CD14-positive monocyte (primary cell): ENCODE data around the gene ARHGAP10. TPM values are rescaled to one million over a fixed set of nuclear protein-coding genes. Genes with fewer than 3 reads are reported as not detected.

Experiments used
- DNase-seq, 3 donors: peaks; one replicate each; pipeline ENCODE4 v3.0.0-alpha.2; 2011 to 2022
- H2AFZ ChIP-seq: 2 replicates; pipeline ENCODE4 v1.6.0; 2012; ENCODE audit warnings: mild to moderate bottlenecking, low read depth, low read length, inconsistent platforms; ENCODE audit not compliant: insufficient read depth, poor library complexity, severe bottlenecking
- H3K27ac ChIP-seq, 2 donors: 1 replicate in 1 of 2; 2 replicates in 1 of 2; pipeline ENCODE4 v1.5.1; 2012 to 2013; ENCODE audit warnings: low read length in 2 of 2, control low read depth in 1 of 2, inconsistent platforms in 1 of 2, low read depth in 1 of 2, mild to moderate bottlenecking in 1 of 2
- H3K27me3 ChIP-seq, 2 donors: one replicate each; pipeline versions ENCODE4 v1.6.0 to v1.6.1; 2011 to 2013; ENCODE audit warnings: low read length in 2 of 2; ENCODE audit not compliant: control insufficient read depth in 2 of 2, insufficient read depth in 2 of 2
- H3K36me3 ChIP-seq, 2 donors: replicated peaks in 1 of 2; 1 replicate in 1 of 2; 2 replicates in 1 of 2; pipeline versions ENCODE4 v1.5.1 to v1.6.1; 2012 to 2013; ENCODE audit warnings: low read length in 2 of 2, control low read depth in 1 of 2, inconsistent platforms in 1 of 2, mild to moderate bottlenecking in 1 of 2; ENCODE audit not compliant: insufficient read depth in 2 of 2, control insufficient read depth in 1 of 2
- H3K4me1 ChIP-seq, 2 donors: 1 replicate in 1 of 2; 2 replicates in 1 of 2; pipeline versions ENCODE4 v1.5.1 to v1.6.1; 2012 to 2013; ENCODE audit warnings: low read length in 2 of 2, control low read depth in 1 of 2, inconsistent platforms in 1 of 2, mild to moderate bottlenecking in 1 of 2, moderate library complexity in 1 of 2; ENCODE audit not compliant: insufficient read depth in 2 of 2, control insufficient read depth in 1 of 2
- H3K4me2 ChIP-seq: replicated peaks from 2 replicates; pipeline ENCODE3; 2012; ENCODE audit warnings: low read length, moderate library complexity, mild to moderate bottlenecking; ENCODE audit not compliant: poor library complexity, severe bottlenecking; ENCODE audit errors: extremely low read depth
- H3K4me3 ChIP-seq, 3 experiments: fragments of 200-600 bp in 1 of 3; sonication (generic) in 1 of 3; replicated peaks in 1 of 3; 1 replicate in 2 of 3; 2 replicates in 1 of 3; pipeline ENCODE4 v1.5.1; 2011 to 2013; ENCODE audit warnings: low read length in 3 of 3, mild to moderate bottlenecking in 3 of 3, control low read depth in 2 of 3, low read depth in 2 of 3, inconsistent platforms in 1 of 3, moderate library complexity in 1 of 3
- H3K79me2 ChIP-seq: 2 replicates; pipeline ENCODE4 v1.6.0; 2012; ENCODE audit warnings: mild to moderate bottlenecking, control low read depth, inconsistent platforms, low read length, moderate library complexity; ENCODE audit not compliant: insufficient read depth
- H3K9ac ChIP-seq: 2 replicates; pipeline ENCODE4 v1.6.0; 2017; ENCODE audit warnings: low read length, mild to moderate bottlenecking; ENCODE audit not compliant: insufficient read depth, poor library complexity, severe bottlenecking
- H3K9me3 ChIP-seq, 2 donors: replicated peaks in 1 of 2; 1 replicate in 1 of 2; 2 replicates in 1 of 2; pipeline versions ENCODE4 v1.5.1 to v1.6.1; 2012 to 2013; ENCODE audit warnings: low read length in 2 of 2, control low read depth in 1 of 2; ENCODE audit not compliant: control insufficient read depth in 1 of 2, insufficient read depth in 1 of 2
- H4K20me1 ChIP-seq: 2 replicates; pipeline ENCODE4 v1.6.0; 2012; ENCODE audit warnings: mild to moderate bottlenecking, low read length, control low read depth, moderate library complexity; ENCODE audit not compliant: insufficient read depth
- H3K27ac Mint-ChIP-seq, 7 donors: one replicate each; pipeline ENCODE4 v1.8.0; 2020; ENCODE audit warnings: mild to moderate bottlenecking in 7 of 7, mixed read lengths in 7 of 7, moderate library complexity in 6 of 7, inconsistent platforms in 2 of 7
- H3K27me3 Mint-ChIP-seq, 3 donors: one replicate each; pipeline ENCODE4 v1.8.0; 2021 to 2022; ENCODE audit warnings: low read depth in 3 of 3, mild to moderate bottlenecking in 3 of 3, mixed read lengths in 3 of 3, moderate library complexity in 3 of 3, inconsistent platforms in 1 of 3
- H3K36me3 Mint-ChIP-seq, 2 donors: one replicate each; pipeline ENCODE4 v1.8.0; 2020; ENCODE audit warnings: mixed read lengths in 2 of 2, inconsistent platforms in 1 of 2, mild to moderate bottlenecking in 1 of 2
- H3K4me1 Mint-ChIP-seq: one replicate; pipeline ENCODE4 v1.8.0; 2020; ENCODE audit warnings: mild to moderate bottlenecking, mixed read lengths
- H3K4me3 Mint-ChIP-seq, 2 donors: one replicate each; pipeline ENCODE4 v1.8.0; 2020; ENCODE audit warnings: mild to moderate bottlenecking in 2 of 2, mixed read lengths in 2 of 2, moderate library complexity in 1 of 2
- H3K9me3 Mint-ChIP-seq, 7 donors: one replicate each; pipeline ENCODE4 v1.8.0; 2020 to 2022; ENCODE audit warnings: mixed read lengths in 7 of 7, mild to moderate bottlenecking in 6 of 7, moderate library complexity in 6 of 7, inconsistent platforms in 2 of 7
- CTCF ChIP-seq: fragments of 200-600 bp; IDR thresholded peaks from one replicate; pipeline ENCODE4 v1.8.0; 2022; ENCODE audit warnings: antibody characterized with exemption, mild to moderate bottlenecking
- WGBS: methylation state at CpG from one replicate; pipeline ENCODE4 v1.1.5; 2013; ENCODE audit warnings: missing lambda C conversion rate; ENCODE audit not compliant: insufficient coverage; 5-methylcytosine and 5-hydroxymethylcytosine counted together
- intact Hi-C, 2 donors: fragments of 100-400 bp; cut with micrococcal nuclease; formaldehyde crosslinking; loops; one replicate each; pipeline versions ENCODE4 v1.15.0 to v1.15.1; 2023
- polyA plus RNA-seq, 3 donors: library from polyadenylated mRNA; depleted of rRNA in 1 of 3; unstranded in 2 of 3; stranded (reverse) in 1 of 3; fragments of 300-500 nt in 2 of 3; fragments of >200 nt in 1 of 3; fragmentation: Illumina TruSeq in 2 of 3; gene quantifications; 1 replicate in 2 of 3; 2 replicates in 1 of 3; pipeline ENCODE4 v1.2.3, GENCODE V29; 2012 to 2021

ARHGAP10 gene
- polyA plus RNA-seq, 3 donors: 1.7 to 4.3 (median 3.0) TPM

- Mint-ChIP-seq H3K4me3 (no peak overlapping the region), H3K36me3 (peaks cover 3 to 33% of the 10 kb centered on the region in 2 donors), H3K9me3 (no peaks in the 10 kb centered on the region), H3K27me3 (peaks cover 0 to 3% (median 0%) of the 10 kb centered on the region in 3 donors), H3K27ac (no peak overlapping the region), H3K4me1 (no peaks in the 10 kb centered on the region)
- H3K4me2 ChIP-seq: no peak overlapping the region
- H3K9ac ChIP-seq: no peak overlapping the region
- no peak overlapping the region for H2AFZ ChIP-seq
- H3K36me3 ChIP-seq: peaks cover 0 to 4% of the 10 kb centered on the region in 2 donors
- H3K9me3 ChIP-seq: no peaks in the 10 kb centered on the region
- H3K4me1 ChIP-seq: no peaks in the 10 kb centered on the region
- no peaks in the 10 kb centered on the region for H3K79me2 ChIP-seq
- H3K27ac ChIP-seq: no peak overlapping the region
- H3K27me3 ChIP-seq: no peaks in the 10 kb centered on the region
- no peak overlapping the region for H3K4me3 ChIP-seq
- DNase-seq: peak; percentile 86 to 94 (median 88)
- no peaks in the 10 kb centered on the region for H4K20me1 ChIP-seq
- WGBS: no CpG with 5 or more reads among the region's 2 CpGs
- TF ChIP-seq CTCF: peak; percentile 99
- intact Hi-C loops: loop anchor here (2.0 to 10.0 kb wide), 4 partner anchors 34 to 159 kb away; partner anchors contain the start of gene ARHGAP10 (in 1 of the 2)
Observed at GRCh38 chr4:147866532-147867271, 134.8 kb downstream of the ARHGAP10 start.

- H4K20me1 ChIP-seq: no peaks in the 10 kb centered on the region
- H3K9ac ChIP-seq: no peak overlapping the region
- no CpG with 5 or more reads among the region's 5 CpGs for WGBS
- no peaks in the 10 kb centered on the region for H3K79me2 ChIP-seq
- no peaks in the 10 kb centered on the region for H3K4me1 Mint-ChIP-seq
- peaks cover 0 to 4% (median 2%) of the 10 kb centered on the region in 3 donors for H3K27me3 Mint-ChIP-seq
- no peak overlapping the region for H3K27ac ChIP-seq
- H3K4me1 ChIP-seq: no peaks in the 10 kb centered on the region
- H3K36me3 Mint-ChIP-seq: peaks cover 13 to 26% of the 10 kb centered on the region in 2 donors
- no peaks in the 10 kb centered on the region for H3K9me3 ChIP-seq
- peaks cover 5 to 16% of the 10 kb centered on the region in 2 donors for H3K36me3 ChIP-seq
- H3K4me3 ChIP-seq: no peak overlapping the region
- no peak overlapping the region for H2AFZ ChIP-seq
- H3K9me3 Mint-ChIP-seq: no peaks in the 10 kb centered on the region
- no peak overlapping the region for H3K4me2 ChIP-seq
- TF ChIP-seq CTCF: no peak
- no peak for DNase-seq
- intact Hi-C loops: loop anchor here in 1 of 2 donors (10.0 kb wide), 1 partner anchor 359 kb away; no protein-coding TSS in a partner anchor
- H3K27ac Mint-ChIP-seq: no peak overlapping the region
- H3K4me3 Mint-ChIP-seq: no peak overlapping the region
- no peaks in the 10 kb centered on the region for H3K27me3 ChIP-seq
Observed at GRCh38 chr4:147874109-147874508, 142.2 kb downstream of the ARHGAP10 start.
